GM20000 (cell line): ENCODE data around the gene KLF9.
A peak's percentile ranks its signal among the peaks of the same experiment; 100 is the strongest.

Experiments
- DNase-seq: peaks from one replicate; pipeline ENCODE4 v3.0.0; 2012; ENCODE audit warnings: low spot score
- TF ChIP-seq, protein P1 (sequence below): IDR thresholded peaks from 2 replicates; pipeline ENCODE4 v1.5.1; 2012; ENCODE audit warnings: mild to moderate bottlenecking, control low read depth; ENCODE audit errors: extremely low read depth, missing control alignments

The KLF9 gene

DNA sequence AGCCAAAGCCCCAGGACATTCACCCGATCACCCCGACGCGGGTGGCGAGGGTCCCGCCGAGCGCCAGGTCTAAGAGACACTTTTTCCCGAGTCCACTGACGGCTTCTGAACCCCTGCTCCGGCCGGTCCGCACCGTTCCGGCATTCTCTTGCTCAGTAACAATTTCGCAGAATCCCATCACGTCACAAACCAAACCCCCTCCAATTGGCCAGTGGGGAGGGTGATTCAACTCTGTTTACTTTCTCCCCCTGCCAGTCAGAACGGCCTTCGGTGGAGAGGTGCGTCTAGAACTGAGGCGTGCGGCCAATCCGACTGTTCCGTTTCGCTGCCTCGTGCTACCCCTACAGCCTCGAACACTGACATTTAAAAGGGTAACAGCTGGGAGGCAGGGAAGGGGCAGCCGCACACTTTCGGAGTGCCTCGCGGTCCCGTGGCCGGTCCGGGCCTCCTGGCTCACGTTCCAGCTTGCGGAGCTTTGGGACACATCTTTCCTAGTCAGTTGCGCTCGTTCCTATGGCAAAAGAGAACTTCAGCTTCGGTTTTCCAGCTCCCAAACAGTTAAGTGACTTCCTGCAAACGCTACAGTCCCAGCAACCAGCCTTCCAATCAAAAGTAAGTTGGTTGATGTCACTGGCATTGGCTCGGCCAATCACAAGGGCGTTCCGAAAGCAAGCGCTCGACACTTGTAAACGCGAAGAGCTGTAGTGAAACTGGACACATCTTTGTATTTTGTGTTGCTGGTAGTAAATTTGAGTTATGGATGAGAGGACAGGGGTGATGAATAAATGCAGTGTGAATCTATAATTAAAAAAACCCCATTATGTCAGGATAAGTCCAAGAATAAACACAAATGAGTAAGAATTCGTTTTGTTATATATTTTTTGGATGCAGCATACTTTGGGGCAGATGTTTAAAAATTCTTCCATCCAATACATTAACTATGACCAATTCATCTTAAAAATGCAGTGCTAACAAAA is at the start of gene KLF9:
KLF9 (minus strand) TSS at position 859 of the 977 bp plus-strand sequence. CDS start 1,294 bp downstream, outside the sequence.
- TF ChIP-seq, protein P1, sequence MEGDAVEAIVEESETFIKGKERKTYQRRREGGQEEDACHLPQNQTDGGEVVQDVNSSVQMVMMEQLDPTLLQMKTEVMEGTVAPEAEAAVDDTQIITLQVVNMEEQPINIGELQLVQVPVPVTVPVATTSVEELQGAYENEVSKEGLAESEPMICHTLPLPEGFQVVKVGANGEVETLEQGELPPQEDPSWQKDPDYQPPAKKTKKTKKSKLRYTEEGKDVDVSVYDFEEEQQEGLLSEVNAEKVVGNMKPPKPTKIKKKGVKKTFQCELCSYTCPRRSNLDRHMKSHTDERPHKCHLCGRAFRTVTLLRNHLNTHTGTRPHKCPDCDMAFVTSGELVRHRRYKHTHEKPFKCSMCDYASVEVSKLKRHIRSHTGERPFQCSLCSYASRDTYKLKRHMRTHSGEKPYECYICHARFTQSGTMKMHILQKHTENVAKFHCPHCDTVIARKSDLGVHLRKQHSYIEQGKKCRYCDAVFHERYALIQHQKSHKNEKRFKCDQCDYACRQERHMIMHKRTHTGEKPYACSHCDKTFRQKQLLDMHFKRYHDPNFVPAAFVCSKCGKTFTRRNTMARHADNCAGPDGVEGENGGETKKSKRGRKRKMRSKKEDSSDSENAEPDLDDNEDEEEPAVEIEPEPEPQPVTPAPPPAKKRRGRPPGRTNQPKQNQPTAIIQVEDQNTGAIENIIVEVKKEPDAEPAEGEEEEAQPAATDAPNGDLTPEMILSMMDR: no peak

DNA sequence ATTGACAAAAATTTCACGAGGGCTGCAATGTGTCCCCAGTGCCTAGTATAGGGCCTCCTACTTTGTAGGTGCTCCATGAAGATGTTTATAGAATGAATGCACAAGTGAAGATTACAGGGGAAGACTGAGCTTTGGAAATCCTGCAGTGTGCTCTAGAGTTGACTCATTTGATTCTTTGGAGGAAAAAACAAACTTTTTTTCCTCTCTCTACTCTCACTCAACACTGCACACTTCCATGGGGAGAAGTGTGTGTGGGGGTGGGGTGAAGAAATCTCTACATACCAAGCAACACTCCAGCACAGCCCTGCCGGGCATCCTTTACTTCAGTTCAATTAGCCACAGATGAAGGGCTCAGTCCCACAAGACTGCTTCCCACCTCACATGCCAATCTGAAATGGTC is 49.4 kb upstream of the KLF9 start:
- TF ChIP-seq, protein P1: no peak
- DNase-seq: no peak

More for the DNA sequence above, at the start of gene KLF9:
- DNase-seq: peak; percentile 92

DNA sequence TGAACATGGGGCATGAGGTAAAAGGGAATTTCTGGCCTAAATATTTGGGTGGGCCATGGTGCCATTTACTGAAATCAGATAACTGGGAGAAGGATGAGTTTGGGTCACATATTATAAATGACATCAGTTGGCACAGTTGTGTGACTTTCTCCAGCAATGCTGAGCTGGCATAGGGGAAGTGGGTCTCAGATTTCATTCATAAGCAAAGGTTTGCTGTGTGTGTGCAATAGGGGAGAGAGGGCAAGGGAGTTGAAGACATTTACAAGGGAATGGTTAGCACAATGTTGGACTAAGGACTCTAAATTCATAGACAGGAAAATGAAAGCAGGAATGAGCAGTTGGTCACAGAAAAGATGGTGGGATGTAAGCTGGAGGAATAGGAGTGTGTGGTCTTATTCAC is 47.8 kb upstream of the KLF9 start:
- TF ChIP-seq, protein P1: no peak
- DNase-seq: no peak

DNA sequence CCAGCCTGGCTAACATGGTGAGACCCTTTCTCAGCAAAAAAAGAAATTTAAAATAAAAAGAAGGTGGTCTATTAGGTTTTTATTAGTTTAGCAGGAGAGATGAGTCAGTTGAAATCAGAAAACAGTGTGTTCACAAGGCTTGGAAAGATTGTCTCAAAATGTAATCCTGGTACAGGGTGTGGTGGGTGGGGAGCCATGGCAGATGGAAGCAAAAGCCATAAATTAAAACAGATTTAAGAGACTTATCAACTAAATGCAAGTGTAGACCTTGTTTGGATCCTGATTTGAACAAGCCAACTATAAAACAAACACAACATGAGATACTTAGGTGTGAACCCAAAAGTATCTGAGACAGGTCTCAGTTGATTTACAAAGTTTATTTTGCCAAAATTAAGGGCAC is 42.8 kb upstream of the KLF9 start:
- TF ChIP-seq, protein P1: no peak

DNA sequence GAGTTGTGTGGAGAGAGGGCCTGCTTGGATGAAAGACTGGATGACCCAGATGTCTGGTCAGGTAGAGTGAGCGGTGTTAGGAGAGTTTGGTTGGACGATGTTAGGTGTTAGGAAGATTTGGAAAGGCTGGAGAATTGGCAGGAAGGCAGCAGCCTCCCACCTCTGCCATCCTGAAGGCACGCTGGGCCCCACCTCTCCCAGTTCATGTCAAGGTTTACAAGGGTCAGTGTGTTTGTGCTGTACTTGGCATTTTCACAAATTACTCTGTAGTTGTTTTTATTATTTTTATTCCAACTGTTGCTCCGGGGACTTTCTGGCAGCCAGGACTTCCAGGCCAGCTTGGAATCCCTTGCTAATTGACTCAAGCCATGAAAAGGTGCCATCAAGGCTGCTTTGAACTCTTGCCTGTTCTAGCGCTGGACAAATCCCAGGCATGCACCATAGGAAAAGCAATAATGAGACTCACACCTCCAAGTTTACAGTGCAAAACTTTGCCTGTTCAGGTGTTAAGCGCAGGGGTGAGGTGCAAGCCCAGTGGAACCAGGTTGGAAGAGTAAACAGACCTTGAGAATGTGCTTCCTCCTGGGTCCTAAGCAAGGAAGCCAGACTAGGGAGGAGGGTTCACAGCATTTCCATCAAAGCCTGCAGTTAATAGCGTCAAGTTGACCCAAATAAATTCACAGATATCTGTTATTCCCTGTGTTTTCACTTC is 41.7 kb upstream of the KLF9 start:
- TF ChIP-seq, protein P1: no peak
- DNase-seq: no peak

More for the DNA sequence above, 42.8 kb upstream of the KLF9 start:
- no peak for DNase-seq

DNA sequence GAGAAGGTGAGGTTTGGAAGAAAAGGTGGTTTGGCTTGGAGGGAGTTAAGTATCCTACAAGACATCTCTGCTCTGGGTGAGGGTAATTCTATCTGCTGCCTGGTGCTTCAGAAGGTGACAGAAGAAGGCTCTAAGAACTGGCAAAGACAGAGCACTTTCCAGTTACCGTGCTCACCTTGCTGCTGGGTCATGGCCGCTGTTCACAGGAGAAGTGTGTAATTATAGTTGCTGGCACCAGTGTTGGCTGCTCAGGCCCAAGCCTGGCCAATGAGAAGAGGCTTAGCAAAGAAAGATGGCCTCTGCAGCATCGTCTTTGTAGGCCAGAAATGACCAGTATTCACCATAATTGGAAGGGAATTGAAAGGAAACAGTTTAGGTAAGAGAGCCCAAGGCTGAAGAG is 37.9 kb upstream of the KLF9 start:
- no peak for DNase-seq
- TF ChIP-seq, protein P1: no peak

DNA sequence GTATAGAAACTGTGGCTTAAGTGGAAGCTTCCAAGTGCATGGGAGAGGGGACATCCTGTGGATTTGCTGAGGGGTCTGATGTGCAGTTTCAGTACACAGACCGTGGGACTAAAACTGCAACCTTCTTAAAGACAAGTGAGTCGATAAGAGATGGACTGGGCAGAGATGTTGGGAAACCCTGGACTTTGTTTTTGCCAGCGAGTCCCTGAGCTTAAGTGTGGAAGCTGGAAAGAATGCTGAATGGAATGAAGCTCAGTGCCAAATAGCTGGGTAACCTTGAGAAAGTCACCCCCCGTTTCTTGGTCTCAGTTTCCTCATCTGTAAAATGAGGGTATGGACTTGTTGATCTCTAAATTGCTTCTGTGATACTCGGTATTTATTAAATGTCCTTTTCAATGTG is 37.3 kb upstream of the KLF9 start:
- DNase-seq: no peak
- TF ChIP-seq, protein P1: no peak
